Left ventricle myocardium inferior (tissue), 1 donor: Measurements from ENCODE around the gene SPECC1L. TPM values are rescaled to one million over a fixed set of nuclear protein-coding genes. Genes with fewer than 3 reads are reported as not detected.

Source experiments
- DNase-seq: peaks from one replicate; pipeline ENCODE4 v3.0.0-alpha.2; 2020
- H3K27ac ChIP-seq: fragments of 200-600 bp; replicated peaks from 2 replicates; pipeline ENCODE4 v1.8.0; 2021
- H3K27me3 ChIP-seq: fragments of 200-600 bp; 2 replicates; pipeline ENCODE4 v1.8.0; 2021; ENCODE audit warnings: low read depth
- H3K36me3 ChIP-seq: fragments of 200-600 bp; 2 replicates; pipeline ENCODE4 v1.8.0; 2021
- H3K4me1 ChIP-seq: fragments of 200-600 bp; 2 replicates; pipeline ENCODE4 v1.8.0; 2021
- H3K4me3 ChIP-seq: fragments of 200-600 bp; 2 replicates; pipeline ENCODE4 v1.8.0; 2021; ENCODE audit warnings: mild to moderate bottlenecking, moderate library complexity
- H3K9me3 ChIP-seq: fragments of 200-600 bp; replicated peaks from 2 replicates; pipeline ENCODE4 v1.8.0; 2021
- CTCF ChIP-seq: fragments of 200-600 bp; IDR thresholded peaks from 2 replicates; pipeline ENCODE4 v1.8.0; 2021; ENCODE audit warnings: antibody characterized with exemption, mild to moderate bottlenecking, borderline replicate concordance
- intact Hi-C: fragments of 100-400 bp; cut with micrococcal nuclease; formaldehyde crosslinking; loops from one replicate; pipeline ENCODE4 v1.11.0; 2022
- total RNA-seq: library from RNA; stranded (reverse); fragmentation: NEBNext Ultra II Directional; extraction: Animal tissue kit (Norgen Biotek cat#: 25700); gene quantifications from one replicate; pipeline ENCODE4 v1.2.1, GENCODE V29; 2021
- donor health status: DM: no; HTN: yes; CAD: no; lungs with severe emphysema.

The SPECC1L gene
- total RNA-seq, 1 donor from 2014 or later: 51.9 TPM

GRCh38 chr22:24423519-24424000 lies 152.9 kb downstream of the SPECC1L start:
- DNase-seq: peak; percentile 71
- no peaks in the 10 kb centered on the region for H3K36me3 ChIP-seq
- peak overlapping the region; percentile 89 for H3K4me3 ChIP-seq
- H3K27ac ChIP-seq: peak overlapping the region; percentile 87
- H3K9me3 ChIP-seq: no peaks in the 10 kb centered on the region
- TF ChIP-seq CTCF: peak; percentile 97
- H3K27me3 ChIP-seq: no peaks in the 10 kb centered on the region
- intact Hi-C loops: loop anchor here (10.0 kb wide), 1 partner anchor 61 kb away; no protein-coding TSS in a partner anchor
- H3K4me1 ChIP-seq: peaks cover 81% of the 10 kb centered on the region

- H3K9me3 ChIP-seq: no peaks in the 10 kb centered on the region
- H3K27me3 ChIP-seq: no peaks in the 10 kb centered on the region
- peak overlapping the region; percentile 89 for H3K4me3 ChIP-seq
- peaks cover 84% of the 10 kb centered on the region for H3K4me1 ChIP-seq
- peak overlapping the region; percentile 87 for H3K27ac ChIP-seq
- intact Hi-C loops: loop anchor here (10.0 kb wide), 1 partner anchor 61 kb away; no protein-coding TSS in a partner anchor
- TF ChIP-seq CTCF: peak; percentile 11
- H3K36me3 ChIP-seq: no peaks in the 10 kb centered on the region
- DNase-seq: no peak
These were observed 153.6 kb downstream of the SPECC1L start for GRCh38 chr22:24424001-24424900.

- Histone ChIP-seq H3K27ac (peak overlapping the region; percentile 87), H3K9me3 (no peaks in the 10 kb centered on the region), H3K36me3 (no peaks in the 10 kb centered on the region), H3K27me3 (no peaks in the 10 kb centered on the region), H3K4me1 (peaks cover 84% of the 10 kb centered on the region), H3K4me3 (peak overlapping the region; percentile 89)
- intact Hi-C loops: loop anchor here (10.0 kb wide), 1 partner anchor 60 kb away; no protein-coding TSS in a partner anchor
- DNase-seq: no peak
- no peak for TF ChIP-seq CTCF
These were observed 154.5 kb downstream of the SPECC1L start for GRCh38 chr22:24424901-24425775.

GRCh38 chr22:24426436-24426835 lies 155.8 kb downstream of the SPECC1L start:
- H3K4me3 ChIP-seq: peak overlapping the region; percentile 89
- TF ChIP-seq CTCF: no peak
- intact Hi-C loops: loop anchor here (10.0 kb wide), 1 partner anchor 58 kb away; no protein-coding TSS in a partner anchor
- no peak for DNase-seq
- H3K36me3 ChIP-seq: no peaks in the 10 kb centered on the region
- peak overlapping the region; percentile 87 for H3K27ac ChIP-seq
- H3K9me3 ChIP-seq: no peaks in the 10 kb centered on the region
- no peaks in the 10 kb centered on the region for H3K27me3 ChIP-seq
- H3K4me1 ChIP-seq: peaks cover 84% of the 10 kb centered on the region

GRCh38 chr22:24426851-24427499 lies 156.3 kb downstream of the SPECC1L start:
- intact Hi-C loops: loop anchor here (10.0 kb wide), 1 partner anchor 58 kb away; no protein-coding TSS in a partner anchor
- H3K4me3 ChIP-seq: peak overlapping the region; percentile 19
- H3K27ac ChIP-seq: peak overlapping the region; percentile 87
- DNase-seq: no peak
- H3K9me3 ChIP-seq: no peaks in the 10 kb centered on the region
- H3K27me3 ChIP-seq: no peaks in the 10 kb centered on the region
- TF ChIP-seq CTCF: no peak
- H3K36me3 ChIP-seq: no peaks in the 10 kb centered on the region
- H3K4me1 ChIP-seq: peaks cover 82% of the 10 kb centered on the region
